NCI-H82 treated with DMSO at 0.1 percent for 48 hours (cell line): Measurements from ENCODE around the gene ASIP.

Experiments
- DNase-seq: peaks from one replicate; lab custom pipeline; 2025; ENCODE audit not compliant: unreplicated experiment; lab: John Stamatoyannopoulos, UW

ASIP gene

GRCh38 chr20:34310481-34311117 is 69.4 kb downstream of the ASIP start:
- no peak for DNase-seq

GRCh38 chr20:34311118-34312023 is 70.1 kb downstream of the ASIP start:
- DNase-seq, result no peak

- no peak for DNase-seq
Measured at GRCh38 chr20:34312024-34312460, 70.8 kb downstream of the ASIP start.

- peak; percentile 77 for DNase-seq
Measured at GRCh38 chr20:34312544-34313217, 71.5 kb downstream of the ASIP start.

GRCh38 chr20:34315236-34315635 is 74.0 kb downstream of the ASIP start:
- no peak for DNase-seq

GRCh38 chr20:34316196-34316814 is 75.1 kb downstream of the ASIP start:
- no peak for DNase-seq
